ENCODE data around the gene SFI1.

DNA sequence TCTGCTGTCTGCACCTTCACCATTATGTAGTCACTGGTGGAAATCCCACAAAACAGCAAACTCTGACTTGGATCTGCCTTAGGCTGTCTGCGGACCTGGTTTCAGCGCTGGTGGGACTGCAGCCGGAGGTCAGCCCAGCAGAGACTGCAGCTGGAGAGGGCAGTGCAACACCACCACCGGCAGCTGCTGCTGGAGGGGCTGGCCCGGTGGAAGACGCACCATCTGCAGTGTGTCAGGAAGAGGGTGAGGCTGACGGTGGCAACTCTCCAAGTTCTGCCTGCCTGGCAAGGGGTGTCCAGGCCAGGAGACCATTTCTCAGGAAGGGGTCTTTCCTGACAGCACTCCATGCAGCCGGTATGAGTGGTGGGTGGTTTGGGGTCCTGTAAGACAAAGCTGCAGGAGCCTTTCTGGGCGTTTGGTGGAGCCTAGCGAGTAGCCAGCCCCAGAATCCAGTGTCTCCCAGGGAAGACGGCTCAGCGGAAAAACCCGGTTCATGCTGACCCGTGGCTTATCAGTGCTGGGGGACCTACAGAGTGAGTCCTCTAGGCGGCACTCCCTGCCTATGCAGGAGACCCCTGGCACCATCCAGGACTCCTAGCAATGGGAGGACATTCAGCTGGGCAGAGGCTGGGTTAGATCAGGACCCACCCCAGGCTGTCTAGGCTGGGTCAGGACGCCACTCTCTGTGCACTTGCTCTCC is 114.9 kb downstream of the SFI1 start:
- TF ChIP-seq, protein P1, sequence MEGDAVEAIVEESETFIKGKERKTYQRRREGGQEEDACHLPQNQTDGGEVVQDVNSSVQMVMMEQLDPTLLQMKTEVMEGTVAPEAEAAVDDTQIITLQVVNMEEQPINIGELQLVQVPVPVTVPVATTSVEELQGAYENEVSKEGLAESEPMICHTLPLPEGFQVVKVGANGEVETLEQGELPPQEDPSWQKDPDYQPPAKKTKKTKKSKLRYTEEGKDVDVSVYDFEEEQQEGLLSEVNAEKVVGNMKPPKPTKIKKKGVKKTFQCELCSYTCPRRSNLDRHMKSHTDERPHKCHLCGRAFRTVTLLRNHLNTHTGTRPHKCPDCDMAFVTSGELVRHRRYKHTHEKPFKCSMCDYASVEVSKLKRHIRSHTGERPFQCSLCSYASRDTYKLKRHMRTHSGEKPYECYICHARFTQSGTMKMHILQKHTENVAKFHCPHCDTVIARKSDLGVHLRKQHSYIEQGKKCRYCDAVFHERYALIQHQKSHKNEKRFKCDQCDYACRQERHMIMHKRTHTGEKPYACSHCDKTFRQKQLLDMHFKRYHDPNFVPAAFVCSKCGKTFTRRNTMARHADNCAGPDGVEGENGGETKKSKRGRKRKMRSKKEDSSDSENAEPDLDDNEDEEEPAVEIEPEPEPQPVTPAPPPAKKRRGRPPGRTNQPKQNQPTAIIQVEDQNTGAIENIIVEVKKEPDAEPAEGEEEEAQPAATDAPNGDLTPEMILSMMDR (IDR thresholded peaks at IDR 0.05; ENCODE audit: low read depth, low read length, missing input control): no peak
- TF ChIP-seq HNF4G (IDR thresholded peaks at IDR 0.05): no peak
- TF ChIP-seq HNF4A (conservative IDR thresholded peaks at IDR 0.05): no peak
- TF ChIP-seq, protein P2, sequence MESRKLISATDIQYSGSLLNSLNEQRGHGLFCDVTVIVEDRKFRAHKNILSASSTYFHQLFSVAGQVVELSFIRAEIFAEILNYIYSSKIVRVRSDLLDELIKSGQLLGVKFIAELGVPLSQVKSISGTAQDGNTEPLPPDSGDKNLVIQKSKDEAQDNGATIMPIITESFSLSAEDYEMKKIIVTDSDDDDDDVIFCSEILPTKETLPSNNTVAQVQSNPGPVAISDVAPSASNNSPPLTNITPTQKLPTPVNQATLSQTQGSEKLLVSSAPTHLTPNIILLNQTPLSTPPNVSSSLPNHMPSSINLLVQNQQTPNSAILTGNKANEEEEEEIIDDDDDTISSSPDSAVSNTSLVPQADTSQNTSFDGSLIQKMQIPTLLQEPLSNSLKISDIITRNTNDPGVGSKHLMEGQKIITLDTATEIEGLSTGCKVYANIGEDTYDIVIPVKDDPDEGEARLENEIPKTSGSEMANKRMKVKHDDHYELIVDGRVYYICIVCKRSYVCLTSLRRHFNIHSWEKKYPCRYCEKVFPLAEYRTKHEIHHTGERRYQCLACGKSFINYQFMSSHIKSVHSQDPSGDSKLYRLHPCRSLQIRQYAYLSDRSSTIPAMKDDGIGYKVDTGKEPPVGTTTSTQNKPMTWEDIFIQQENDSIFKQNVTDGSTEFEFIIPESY (IDR thresholded peaks at IDR 0.05): no peak
- no peak for TF ChIP-seq YY1 (IDR thresholded peaks at IDR 0.05)
- TF ChIP-seq NR2F2 (IDR thresholded peaks at IDR 0.05): peak; percentile 17
- no peak for TF ChIP-seq MAX (IDR thresholded peaks at IDR 0.05)
- no peak for TF ChIP-seq SP1 (IDR thresholded peaks at IDR 0.05)

Measured in liver (tissue), 3 donors.